BJ (cell line): ENCODE data around the gene KCNAB3. TPM values are rescaled to one million over a fixed set of nuclear protein-coding genes. Genes with fewer than 3 reads are reported as not detected.

Experiments used
- CTCF ChIA-PET: fragments of 350-600 bp; formaldehyde crosslinking; extraction: SDS; loops from one replicate; lab custom pipeline; 2021; ENCODE audit warnings: antibody characterized with exemption, inconsistent platforms; lab: Yijun Ruan, JAX
- POLR2A ChIA-PET: fragments of 300-600 bp; sonication (Branson Sonifier 250); formaldehyde crosslinking; extraction: SDS; loops from one replicate; lab custom pipeline; 2021; ENCODE audit warnings: antibody characterized with exemption; lab: Charles Lee
- DNase-seq: peaks from one replicate; pipeline ENCODE4 v3.0.0-alpha.2; 2011; ENCODE audit warnings: low read depth
- H3K27me3 ChIP-seq: 2 replicates; pipeline ENCODE4 v1.6.0; 2011; ENCODE audit warnings: low read length; ENCODE audit not compliant: control insufficient read depth, insufficient read depth
- H3K36me3 ChIP-seq: 2 replicates; pipeline ENCODE4 v1.5.1; 2011; ENCODE audit warnings: low read length; ENCODE audit not compliant: control insufficient read depth, insufficient read depth
- H3K4me3 ChIP-seq: 2 replicates; pipeline ENCODE4 v1.5.1; 2011; ENCODE audit warnings: low read depth, mild to moderate bottlenecking, control low read depth, low read length
- polyA plus RNA-seq: library from polyadenylated mRNA; depleted of rRNA; stranded (reverse); fragments of >200 nt; gene quantifications from 2 replicates; pipeline ENCODE4 v1.2.3, GENCODE V29; 2011
- TF ChIP-seq, protein P1 (sequence below): IDR thresholded peaks from 2 replicates; pipeline ENCODE4 v1.5.1; 2011; ENCODE audit warnings: low read depth, mild to moderate bottlenecking, control low read depth, inconsistent platforms, low read length, moderate library complexity; ENCODE audit not compliant: insufficient read depth

KCNAB3 gene
- polyA plus RNA-seq, 1 experiment, result 1.9 TPM

- no peaks in the 10 kb centered on the region for H3K27me3 ChIP-seq
- peaks cover 34% of the 10 kb centered on the region for H3K36me3 ChIP-seq
- H3K4me3 ChIP-seq, result no peak overlapping the region
- CTCF ChIA-PET, result interaction anchor here (1.1 to 3.7 kb wide), 4 partner anchors 11 to 49 kb away, joined by 3 to 15 read pairs (median 5); partner anchors contain the start of genes CNTROB and TRAPPC1
- DNase-seq, result no peak
- TF ChIP-seq, protein P1, sequence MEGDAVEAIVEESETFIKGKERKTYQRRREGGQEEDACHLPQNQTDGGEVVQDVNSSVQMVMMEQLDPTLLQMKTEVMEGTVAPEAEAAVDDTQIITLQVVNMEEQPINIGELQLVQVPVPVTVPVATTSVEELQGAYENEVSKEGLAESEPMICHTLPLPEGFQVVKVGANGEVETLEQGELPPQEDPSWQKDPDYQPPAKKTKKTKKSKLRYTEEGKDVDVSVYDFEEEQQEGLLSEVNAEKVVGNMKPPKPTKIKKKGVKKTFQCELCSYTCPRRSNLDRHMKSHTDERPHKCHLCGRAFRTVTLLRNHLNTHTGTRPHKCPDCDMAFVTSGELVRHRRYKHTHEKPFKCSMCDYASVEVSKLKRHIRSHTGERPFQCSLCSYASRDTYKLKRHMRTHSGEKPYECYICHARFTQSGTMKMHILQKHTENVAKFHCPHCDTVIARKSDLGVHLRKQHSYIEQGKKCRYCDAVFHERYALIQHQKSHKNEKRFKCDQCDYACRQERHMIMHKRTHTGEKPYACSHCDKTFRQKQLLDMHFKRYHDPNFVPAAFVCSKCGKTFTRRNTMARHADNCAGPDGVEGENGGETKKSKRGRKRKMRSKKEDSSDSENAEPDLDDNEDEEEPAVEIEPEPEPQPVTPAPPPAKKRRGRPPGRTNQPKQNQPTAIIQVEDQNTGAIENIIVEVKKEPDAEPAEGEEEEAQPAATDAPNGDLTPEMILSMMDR, result no peak
- POLR2A ChIA-PET, result no interaction called here
Observed at GRCh38 chr17:7943291-7943690, 13.6 kb upstream of the KCNAB3 start.

DNA sequence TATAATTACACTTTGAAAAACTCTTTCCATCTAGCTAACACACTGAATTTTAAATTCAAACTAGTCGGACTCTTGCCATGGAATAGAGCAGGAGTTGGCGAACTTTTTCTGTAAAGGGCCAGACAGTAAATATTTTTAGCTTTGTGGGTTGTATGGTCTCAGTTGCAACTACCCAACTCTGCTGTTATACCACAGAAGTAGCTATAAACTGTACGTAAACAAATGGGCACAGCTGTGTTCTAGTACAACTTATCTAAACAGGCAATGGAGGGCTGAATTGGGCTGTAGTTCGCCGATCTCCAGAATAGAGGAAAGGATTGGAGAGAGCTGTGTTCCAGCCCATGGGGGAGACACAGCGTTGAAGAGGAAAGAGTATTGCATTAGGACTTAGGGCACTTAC is 11.1 kb upstream of the KCNAB3 start:
- CTCF ChIA-PET, result interaction anchor here (1.5 to 2.7 kb wide), 2 partner anchors 44 to 48 kb away, joined by 3 to 12 read pairs; no protein-coding TSS in a partner anchor
- H3K36me3 ChIP-seq, result peaks cover 23% of the 10 kb centered on the region
- no peak overlapping the region for H3K4me3 ChIP-seq

GRCh38 chr17:7940034-7940433 is 10.4 kb upstream of the KCNAB3 start:
- Histone ChIP-seq H3K36me3 (peaks cover 22% of the 10 kb centered on the region), H3K4me3 (no peak overlapping the region), H3K27me3 (no peaks in the 10 kb centered on the region)
- TF ChIP-seq, protein P1, result no peak
- POLR2A ChIA-PET, result no interaction called here
- no peak for DNase-seq
- CTCF ChIA-PET, result interaction anchor here (1.4 to 2.7 kb wide), 3 partner anchors 45 to 78 kb away, joined by 3 to 12 read pairs (median 4); no protein-coding TSS in a partner anchor

More for the DNA sequence above, 11.1 kb upstream of the KCNAB3 start:
- POLR2A ChIA-PET, result no interaction called here
- no peaks in the 10 kb centered on the region for H3K27me3 ChIP-seq
- TF ChIP-seq, protein P1, result no peak
- no peak for DNase-seq

GRCh38 chr17:7935859-7936258 is 6.2 kb upstream of the KCNAB3 start:
- CTCF ChIA-PET, result interaction anchor here (0.6 to 1.4 kb wide), 4 partner anchors 37 to 105 kb away, joined by 3 read pairs; no protein-coding TSS in a partner anchor
- no peak for DNase-seq
- H3K36me3 ChIP-seq, result peaks cover 8% of the 10 kb centered on the region
- POLR2A ChIA-PET, result no interaction called here
- H3K4me3 ChIP-seq, result no peak overlapping the region
- TF ChIP-seq, protein P1, result no peak
- no peaks in the 10 kb centered on the region for H3K27me3 ChIP-seq

- Histone ChIP-seq H3K4me3 (peak overlapping the region; percentile 64), H3K36me3 (peaks cover 1% of the 10 kb centered on the region), H3K27me3 (no peaks in the 10 kb centered on the region)
- no peak for DNase-seq
- ChIA-PET POLR2A (interaction anchor here (0.9 kb wide), 1 partner anchor 17 kb away, joined by 3 read pairs; the partner anchor contains the start of gene RNF227), CTCF (interaction anchor here (0.7 to 4.9 kb wide), 12 partner anchors 10 to 190 kb away, joined by 3 to 46 read pairs (median 4); partner anchors contain the start of gene RNF227)
- TF ChIP-seq, protein P1, result peak; percentile 49
Observed at GRCh38 chr17:7932949-7933348, 3.3 kb upstream of the KCNAB3 start.
